CD14-positive monocyte (primary cell): Measurements from ENCODE around the gene NT5C3A. TPM values are rescaled to one million over a fixed set of nuclear protein-coding genes. Genes with fewer than 3 reads are reported as not detected.
"Not testable (repeated sequence)": the region's sequence is repeated elsewhere in the genome, so short reads cannot be mapped to it uniquely, and the experiment has no call there.

Experiments used
- DNase-seq, 3 donors: peaks; one replicate each; pipeline ENCODE4 v3.0.0-alpha.2; 2011 to 2022
- H2AFZ ChIP-seq: 2 replicates; pipeline ENCODE4 v1.6.0; 2012; ENCODE audit warnings: mild to moderate bottlenecking, low read depth, low read length, inconsistent platforms; ENCODE audit not compliant: insufficient read depth, poor library complexity, severe bottlenecking
- H3K27ac ChIP-seq, 2 donors: 1 replicate in 1 of 2; 2 replicates in 1 of 2; pipeline ENCODE4 v1.5.1; 2012 to 2013; ENCODE audit warnings: low read length in 2 of 2, control low read depth in 1 of 2, inconsistent platforms in 1 of 2, low read depth in 1 of 2, mild to moderate bottlenecking in 1 of 2
- H3K27me3 ChIP-seq, 2 donors: one replicate each; pipeline versions ENCODE4 v1.6.0 to v1.6.1; 2011 to 2013; ENCODE audit warnings: low read length in 2 of 2; ENCODE audit not compliant: control insufficient read depth in 2 of 2, insufficient read depth in 2 of 2
- H3K36me3 ChIP-seq, 2 donors: replicated peaks in 1 of 2; 1 replicate in 1 of 2; 2 replicates in 1 of 2; pipeline versions ENCODE4 v1.5.1 to v1.6.1; 2012 to 2013; ENCODE audit warnings: low read length in 2 of 2, control low read depth in 1 of 2, inconsistent platforms in 1 of 2, mild to moderate bottlenecking in 1 of 2; ENCODE audit not compliant: insufficient read depth in 2 of 2, control insufficient read depth in 1 of 2
- H3K4me1 ChIP-seq, 2 donors: 1 replicate in 1 of 2; 2 replicates in 1 of 2; pipeline versions ENCODE4 v1.5.1 to v1.6.1; 2012 to 2013; ENCODE audit warnings: low read length in 2 of 2, control low read depth in 1 of 2, inconsistent platforms in 1 of 2, mild to moderate bottlenecking in 1 of 2, moderate library complexity in 1 of 2; ENCODE audit not compliant: insufficient read depth in 2 of 2, control insufficient read depth in 1 of 2
- H3K4me2 ChIP-seq: replicated peaks from 2 replicates; pipeline ENCODE3; 2012; ENCODE audit warnings: low read length, moderate library complexity, mild to moderate bottlenecking; ENCODE audit not compliant: poor library complexity, severe bottlenecking; ENCODE audit errors: extremely low read depth
- H3K4me3 ChIP-seq, 3 experiments: fragments of 200-600 bp in 1 of 3; sonication (generic) in 1 of 3; replicated peaks in 1 of 3; 1 replicate in 2 of 3; 2 replicates in 1 of 3; pipeline ENCODE4 v1.5.1; 2011 to 2013; ENCODE audit warnings: low read length in 3 of 3, mild to moderate bottlenecking in 3 of 3, control low read depth in 2 of 3, low read depth in 2 of 3, inconsistent platforms in 1 of 3, moderate library complexity in 1 of 3
- H3K79me2 ChIP-seq: 2 replicates; pipeline ENCODE4 v1.6.0; 2012; ENCODE audit warnings: mild to moderate bottlenecking, control low read depth, inconsistent platforms, low read length, moderate library complexity; ENCODE audit not compliant: insufficient read depth
- H3K9ac ChIP-seq: 2 replicates; pipeline ENCODE4 v1.6.0; 2017; ENCODE audit warnings: low read length, mild to moderate bottlenecking; ENCODE audit not compliant: insufficient read depth, poor library complexity, severe bottlenecking
- H3K9me3 ChIP-seq, 2 donors: replicated peaks in 1 of 2; 1 replicate in 1 of 2; 2 replicates in 1 of 2; pipeline versions ENCODE4 v1.5.1 to v1.6.1; 2012 to 2013; ENCODE audit warnings: low read length in 2 of 2, control low read depth in 1 of 2; ENCODE audit not compliant: control insufficient read depth in 1 of 2, insufficient read depth in 1 of 2
- H4K20me1 ChIP-seq: 2 replicates; pipeline ENCODE4 v1.6.0; 2012; ENCODE audit warnings: mild to moderate bottlenecking, low read length, control low read depth, moderate library complexity; ENCODE audit not compliant: insufficient read depth
- H3K27ac Mint-ChIP-seq, 7 donors: one replicate each; pipeline ENCODE4 v1.8.0; 2020; ENCODE audit warnings: mild to moderate bottlenecking in 7 of 7, mixed read lengths in 7 of 7, moderate library complexity in 6 of 7, inconsistent platforms in 2 of 7
- H3K27me3 Mint-ChIP-seq, 3 donors: one replicate each; pipeline ENCODE4 v1.8.0; 2021 to 2022; ENCODE audit warnings: low read depth in 3 of 3, mild to moderate bottlenecking in 3 of 3, mixed read lengths in 3 of 3, moderate library complexity in 3 of 3, inconsistent platforms in 1 of 3
- H3K36me3 Mint-ChIP-seq, 2 donors: one replicate each; pipeline ENCODE4 v1.8.0; 2020; ENCODE audit warnings: mixed read lengths in 2 of 2, inconsistent platforms in 1 of 2, mild to moderate bottlenecking in 1 of 2
- H3K4me1 Mint-ChIP-seq: one replicate; pipeline ENCODE4 v1.8.0; 2020; ENCODE audit warnings: mild to moderate bottlenecking, mixed read lengths
- H3K4me3 Mint-ChIP-seq, 2 donors: one replicate each; pipeline ENCODE4 v1.8.0; 2020; ENCODE audit warnings: mild to moderate bottlenecking in 2 of 2, mixed read lengths in 2 of 2, moderate library complexity in 1 of 2
- H3K9me3 Mint-ChIP-seq, 7 donors: one replicate each; pipeline ENCODE4 v1.8.0; 2020 to 2022; ENCODE audit warnings: mixed read lengths in 7 of 7, mild to moderate bottlenecking in 6 of 7, moderate library complexity in 6 of 7, inconsistent platforms in 2 of 7
- CTCF ChIP-seq: fragments of 200-600 bp; IDR thresholded peaks from one replicate; pipeline ENCODE4 v1.8.0; 2022; ENCODE audit warnings: antibody characterized with exemption, mild to moderate bottlenecking
- WGBS: methylation state at CpG from one replicate; pipeline ENCODE4 v1.1.5; 2013; ENCODE audit warnings: missing lambda C conversion rate; ENCODE audit not compliant: insufficient coverage; 5-methylcytosine and 5-hydroxymethylcytosine counted together
- intact Hi-C, 2 donors: fragments of 100-400 bp; cut with micrococcal nuclease; formaldehyde crosslinking; loops; one replicate each; pipeline versions ENCODE4 v1.15.0 to v1.15.1; 2023
- polyA plus RNA-seq, 3 donors: library from polyadenylated mRNA; depleted of rRNA in 1 of 3; unstranded in 2 of 3; stranded (reverse) in 1 of 3; fragments of 300-500 nt in 2 of 3; fragments of >200 nt in 1 of 3; fragmentation: Illumina TruSeq in 2 of 3; gene quantifications; 1 replicate in 2 of 3; 2 replicates in 1 of 3; pipeline ENCODE4 v1.2.3, GENCODE V29; 2012 to 2021

Gene NT5C3A
- polyA plus RNA-seq, 3 donors = 19.4 to 37.7 (median 29.5) TPM

- H3K4me3 Mint-ChIP-seq = no peak overlapping the region
- no peak overlapping the region for H3K4me2 ChIP-seq
These were observed 36.8 kb upstream of the NT5C3A start for GRCh38 chr7:33099154-33099940.

GRCh38 chr7:33094745-33095275, 32.2 kb upstream of the NT5C3A start:
- H3K4me3 Mint-ChIP-seq, H3K79me2 ChIP-seq, H3K4me2 ChIP-seq, H3K27me3 ChIP-seq, H3K4me1 ChIP-seq, H4K20me1 ChIP-seq, H3K27ac Mint-ChIP-seq, intact Hi-C loops, DNase-seq, H3K4me1 Mint-ChIP-seq, H3K9me3 Mint-ChIP-seq, H3K4me3 ChIP-seq, H3K9me3 ChIP-seq, H3K27ac ChIP-seq, H2AFZ ChIP-seq, H3K27me3 Mint-ChIP-seq, H3K9ac ChIP-seq: not testable (repeated sequence)
- H3K36me3 Mint-ChIP-seq = peaks cover 62 to 64% of the 10 kb centered on the region in 2 donors
- 100% methylated on average over 1 of the region's 6 CpGs for WGBS
- peaks cover 47 to 71% of the 10 kb centered on the region in 2 donors for H3K36me3 ChIP-seq

More at GRCh38 chr7:33099154-33099940, 36.8 kb upstream of the NT5C3A start:
- H3K9me3 Mint-ChIP-seq = no peaks in the 10 kb centered on the region
- no peak for DNase-seq
- Histone ChIP-seq H3K4me3 (no peak overlapping the region), H2AFZ (no peak overlapping the region), H3K9me3 (no peaks in the 10 kb centered on the region), H3K27me3 (no peaks in the 10 kb centered on the region), H3K4me1 (no peaks in the 10 kb centered on the region), H3K9ac (no peak overlapping the region), H3K36me3 (peaks cover 69 to 91% of the 10 kb centered on the region in 2 donors), H4K20me1 (peaks cover 24% of the 10 kb centered on the region), H3K79me2 (peaks cover 14% of the 10 kb centered on the region), H3K27ac (no peak overlapping the region)
- peaks cover 82 to 89% of the 10 kb centered on the region in 2 donors for H3K36me3 Mint-ChIP-seq
- no peaks in the 10 kb centered on the region for H3K4me1 Mint-ChIP-seq
- H3K27ac Mint-ChIP-seq = peak overlapping the region in 2 of 7 donors; percentile 26 to 36
- 100% methylated on average over 2 of the region's 4 CpGs for WGBS
- intact Hi-C loops = no loop called here
- peaks cover 0 to 2% (median 0%) of the 10 kb centered on the region in 3 donors for H3K27me3 Mint-ChIP-seq
- no peak for TF ChIP-seq CTCF
